GM18519 (cell line): ENCODE measurements around the gene HES2.
"Not testable (repeated sequence)": the region's sequence is repeated elsewhere in the genome, so short reads cannot be mapped to it uniquely, and the experiment has no call there.

Experiments used
- ATAC-seq: cut with Tn5 transposase; IDR thresholded peaks from one replicate; pipeline ENCODE4 v1.9.1; 2021; ENCODE audit warnings: mild to moderate bottlenecking, moderate library complexity; ENCODE audit not compliant: unreplicated experiment, low FRiP score

HES2 gene

GRCh38 chr1:6419804-6420453 lies at the start of gene HES2:
HES2 (minus strand) TSS chr1:6419919; CDS start chr1:6419820, 99 bp downstream.
- ATAC-seq: no peak

GRCh38 chr1:6468729-6469461 lies 49.2 kb upstream of the HES2 start:
- no peak for ATAC-seq

GRCh38 chr1:6467744-6468688 lies 48.3 kb upstream of the HES2 start:
- no peak for ATAC-seq

DNA sequence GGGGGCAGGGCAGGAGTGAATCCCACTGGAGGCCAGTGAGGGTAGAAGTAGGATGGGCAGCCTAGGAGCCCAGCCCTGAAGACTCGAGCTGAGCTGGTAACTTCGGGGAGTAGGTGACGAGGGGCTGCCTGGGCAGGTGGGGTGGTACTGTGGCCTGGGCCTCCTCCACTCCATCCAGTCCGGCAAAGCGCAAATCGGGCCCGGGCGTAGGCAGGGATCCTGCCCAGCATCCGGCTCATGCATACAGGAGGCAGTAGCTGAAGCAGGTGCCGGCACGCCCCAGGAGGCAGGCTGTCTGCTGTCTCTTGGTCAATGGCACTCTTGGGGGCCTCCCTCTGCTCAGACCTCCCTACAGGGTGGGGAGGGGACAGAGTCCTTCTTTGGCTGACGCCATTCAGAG lies 47.5 kb upstream of the HES2 start:
- no peak for ATAC-seq

GRCh38 chr1:6466751-6467150 lies 47.0 kb upstream of the HES2 start:
- no peak for ATAC-seq

DNA sequence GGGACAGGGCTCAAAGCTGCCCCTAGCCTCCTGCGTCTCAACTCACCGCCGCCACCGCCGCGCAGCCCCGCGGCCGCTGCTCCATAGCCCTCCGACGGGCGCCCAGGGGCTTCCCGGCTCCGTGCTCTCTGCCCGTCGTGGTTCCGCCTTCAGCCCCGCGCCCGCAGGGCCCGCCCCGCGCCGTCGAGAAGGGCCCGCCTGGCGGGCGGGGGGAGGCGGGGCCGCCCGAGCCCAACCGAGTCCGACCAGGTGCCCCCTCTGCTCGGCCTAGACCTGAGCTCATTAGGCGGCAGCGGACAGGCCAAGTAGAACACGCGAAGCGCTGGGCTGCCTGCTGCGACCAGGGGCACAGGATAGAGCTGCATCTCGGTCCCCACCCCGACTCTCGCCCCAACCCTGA lies 46.3 kb upstream of the HES2 start, which contains the start of gene TNFRSF25:
TNFRSF25 (minus strand) TSS at position 151 of the 400 bp plus-strand sequence; CDS start at position 85, 66 bp downstream.
- no peak for ATAC-seq

GRCh38 chr1:6465461-6466005 lies 45.8 kb upstream of the HES2 start:
- no peak for ATAC-seq

- ATAC-seq: no peak
Observed at GRCh38 chr1:6464915-6465314, 45.2 kb upstream of the HES2 start.

- no peak for ATAC-seq
Observed at GRCh38 chr1:6464514-6464836, 44.8 kb upstream of the HES2 start.

DNA sequence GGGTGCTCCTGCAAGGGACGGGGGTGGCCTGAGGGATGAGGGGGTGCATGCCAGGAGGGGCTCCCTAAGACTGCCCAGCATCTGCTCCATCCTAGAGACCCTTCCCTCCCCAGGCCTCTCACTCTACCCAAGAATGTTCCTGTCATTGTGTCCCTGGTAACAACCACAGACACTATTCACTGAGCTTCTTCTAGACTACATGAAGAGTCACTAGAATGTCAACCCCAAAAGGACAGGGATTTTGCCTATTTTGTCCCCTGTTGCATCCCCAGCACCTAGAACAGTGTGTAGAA lies 43.3 kb upstream of the HES2 start:
- ATAC-seq: no peak

- ATAC-seq: no peak
Observed at GRCh38 chr1:6462412-6463119, 42.8 kb upstream of the HES2 start.

DNA sequence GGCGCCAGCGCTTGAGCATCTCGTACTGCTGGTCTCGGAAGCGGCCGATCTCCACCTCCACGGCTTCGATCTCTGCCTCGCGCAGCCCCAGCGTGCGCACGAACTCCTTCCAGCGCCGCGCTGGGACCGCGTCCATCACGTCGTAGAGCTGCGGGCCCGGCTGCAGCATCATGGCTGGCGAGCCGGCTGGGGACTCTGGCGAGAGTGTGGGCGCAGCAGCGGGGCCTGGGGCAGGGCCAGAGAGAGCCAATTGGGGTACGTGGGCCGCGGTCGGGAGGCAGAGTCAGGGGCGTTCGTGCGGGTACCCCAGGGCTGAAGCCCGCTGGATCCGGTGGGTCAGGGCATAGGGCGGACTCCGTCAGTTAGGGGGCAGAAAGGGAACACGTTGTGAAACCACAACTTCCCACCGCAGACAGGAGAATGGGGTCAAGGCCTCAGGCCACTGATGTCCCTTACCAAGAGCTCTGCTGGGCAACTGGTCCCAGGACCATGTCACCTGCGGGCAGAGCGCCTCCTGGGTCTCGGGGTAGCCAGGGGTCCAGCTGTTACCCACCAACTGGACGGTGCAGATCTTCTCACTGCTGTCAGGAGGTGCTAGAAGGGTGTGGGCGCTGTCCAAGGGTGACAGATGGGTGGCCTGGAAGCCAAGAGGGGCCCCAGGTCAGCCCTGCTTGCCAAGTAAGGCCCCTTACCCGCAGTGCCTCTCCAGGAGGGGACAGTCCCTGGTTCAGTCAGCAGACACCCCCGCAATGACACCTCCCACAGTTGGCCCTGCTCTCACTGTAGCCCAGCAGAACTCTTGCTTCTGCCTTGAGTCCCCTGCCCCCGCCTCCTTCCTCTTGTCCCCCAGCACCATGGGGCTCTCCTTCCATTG lies 42.1 kb upstream of the HES2 start:
- no peak for ATAC-seq

DNA sequence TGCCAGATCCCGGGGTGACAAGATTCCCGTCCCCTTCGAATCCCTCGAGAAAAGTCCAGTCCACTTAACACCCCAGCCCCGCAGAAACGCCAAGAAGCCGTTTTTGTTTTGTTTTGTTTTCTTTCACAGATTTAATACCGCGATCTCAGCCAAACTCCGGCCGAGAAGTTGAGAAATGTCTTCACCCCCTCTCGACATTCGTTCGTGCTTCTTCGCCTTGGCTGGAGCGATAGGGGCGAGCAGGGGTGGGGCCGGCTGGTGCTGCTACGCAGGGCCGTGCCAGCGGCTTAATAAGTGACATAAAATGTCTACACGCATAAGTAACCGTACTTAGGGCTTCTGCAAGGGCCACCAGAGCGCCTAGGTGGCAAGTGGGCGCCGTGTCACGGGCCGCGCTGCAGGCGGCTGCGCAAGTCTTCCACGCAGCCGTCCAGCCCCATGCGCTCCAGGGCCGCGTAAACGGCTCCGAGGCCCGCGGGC lies 41.4 kb upstream of the HES2 start:
- no peak for ATAC-seq

DNA sequence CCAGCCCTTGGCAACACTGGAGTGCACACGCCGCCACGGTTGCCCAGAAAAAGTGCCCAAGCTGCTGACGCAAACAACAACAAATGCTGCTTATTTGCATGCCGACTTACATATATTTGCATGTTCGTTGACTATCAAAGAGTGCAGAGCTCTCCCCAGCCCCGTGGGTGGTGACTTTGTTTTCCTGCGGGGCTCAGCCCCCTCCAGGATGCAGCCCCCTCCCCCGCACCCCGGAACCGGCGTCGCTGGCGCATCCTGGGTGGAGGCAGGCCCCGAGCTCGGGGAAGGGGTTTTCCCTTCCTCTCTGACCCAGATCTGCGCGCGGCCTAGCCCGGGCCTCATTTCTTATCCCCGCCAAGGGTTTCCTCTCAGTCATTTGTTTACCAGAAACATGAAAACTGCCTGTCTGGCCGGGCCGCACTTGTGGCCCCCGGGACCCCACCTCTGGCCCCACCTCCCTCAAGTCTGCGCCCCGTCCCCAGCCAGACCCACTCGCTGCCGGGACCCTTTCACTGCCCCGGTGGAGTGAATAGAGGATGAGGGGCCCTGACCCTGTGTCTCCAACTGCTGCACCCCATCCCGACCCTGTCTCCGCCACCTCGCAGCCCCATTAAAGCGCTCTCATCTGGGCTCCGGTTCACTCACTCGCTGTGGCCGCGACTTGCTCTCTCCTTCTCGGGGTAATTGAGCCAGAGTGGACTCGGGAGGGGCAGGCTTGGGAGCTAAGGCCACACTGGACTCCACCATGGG lies 40.8 kb upstream of the HES2 start:
- no peak for ATAC-seq

GRCh38 chr1:6459850-6460265 lies 40.1 kb upstream of the HES2 start:
- no peak for ATAC-seq

- ATAC-seq: no peak
Observed at GRCh38 chr1:6456800-6457466, 37.2 kb upstream of the HES2 start.

GRCh38 chr1:6455752-6456520 lies 36.2 kb upstream of the HES2 start:
- not testable (repeated sequence) for ATAC-seq
